GM21529 (cell line): ENCODE results near the gene DDX39B.
"Not testable (repeated sequence)": the region's sequence is repeated elsewhere in the genome, so short reads cannot be mapped to it uniquely, and the experiment has no call there.

Experiments used
- ATAC-seq: cut with Tn5 transposase; IDR thresholded peaks from one replicate; pipeline ENCODE4 v1.9.1; 2021; ENCODE audit not compliant: unreplicated experiment

The DDX39B gene

GRCh38 chr6:31487674-31488073, 54.1 kb downstream of the DDX39B start:
- not testable (repeated sequence) for ATAC-seq

GRCh38 chr6:31486065-31486837, 55.6 kb downstream of the DDX39B start:
- not testable (repeated sequence) for ATAC-seq

- ATAC-seq = no peak
These were observed 56.7 kb downstream of the DDX39B start for GRCh38 chr6:31485055-31485454.

- no peak for ATAC-seq
These were observed 58.4 kb downstream of the DDX39B start for GRCh38 chr6:31483392-31483791.

- no peak for ATAC-seq
These were observed 61.2 kb downstream of the DDX39B start for GRCh38 chr6:31480574-31480973.
